Measurements from ENCODE around the gene OR4K2. TPM values are rescaled to one million over a fixed set of nuclear protein-coding genes. Genes with fewer than 3 reads are reported as not detected.

The OR4K2 gene
- total RNA-seq, 4 donors from 2014 or later: not detected

DNA sequence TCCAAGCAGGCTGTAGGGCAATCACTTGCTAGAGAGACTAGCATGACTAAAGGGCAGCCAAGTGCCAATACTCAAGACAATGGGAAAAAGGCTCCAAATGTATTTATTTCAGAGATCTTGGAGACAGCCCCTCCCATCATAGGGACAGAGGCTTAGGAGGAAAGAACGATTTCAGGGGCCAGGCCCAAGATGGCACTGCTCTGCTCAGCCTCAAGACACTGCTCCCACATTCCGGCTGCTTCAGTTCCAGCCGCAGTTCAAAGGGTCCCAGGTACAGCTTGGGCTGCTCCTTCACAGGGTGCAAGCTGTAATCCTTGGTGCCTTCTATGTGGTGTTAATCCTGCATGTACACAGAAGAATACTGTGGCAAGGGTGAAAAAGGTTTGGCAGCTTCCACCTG, 26.1 kb downstream of the OR4K2 start:
- WGBS: 53% methylated on average over 3 of the region's 3 CpGs
- no peak overlapping the region for H3K27ac ChIP-seq (replicated peaks in 1 of 4)
- H3K36me3 ChIP-seq: no peaks in the 10 kb centered on the region
- peaks cover 0 to 3% (median 0%) of the 10 kb centered on the region in 4 donors for H3K27me3 ChIP-seq
- no peak for DNase-seq (ENCODE audit: extremely low spot score)
- TF ChIP-seq POLR2AphosphoS5 (IDR thresholded peaks at IDR 0.05): no peak
- no peak for TF ChIP-seq EP300 (IDR thresholded peaks at IDR 0.05)
- TF ChIP-seq, protein P1, sequence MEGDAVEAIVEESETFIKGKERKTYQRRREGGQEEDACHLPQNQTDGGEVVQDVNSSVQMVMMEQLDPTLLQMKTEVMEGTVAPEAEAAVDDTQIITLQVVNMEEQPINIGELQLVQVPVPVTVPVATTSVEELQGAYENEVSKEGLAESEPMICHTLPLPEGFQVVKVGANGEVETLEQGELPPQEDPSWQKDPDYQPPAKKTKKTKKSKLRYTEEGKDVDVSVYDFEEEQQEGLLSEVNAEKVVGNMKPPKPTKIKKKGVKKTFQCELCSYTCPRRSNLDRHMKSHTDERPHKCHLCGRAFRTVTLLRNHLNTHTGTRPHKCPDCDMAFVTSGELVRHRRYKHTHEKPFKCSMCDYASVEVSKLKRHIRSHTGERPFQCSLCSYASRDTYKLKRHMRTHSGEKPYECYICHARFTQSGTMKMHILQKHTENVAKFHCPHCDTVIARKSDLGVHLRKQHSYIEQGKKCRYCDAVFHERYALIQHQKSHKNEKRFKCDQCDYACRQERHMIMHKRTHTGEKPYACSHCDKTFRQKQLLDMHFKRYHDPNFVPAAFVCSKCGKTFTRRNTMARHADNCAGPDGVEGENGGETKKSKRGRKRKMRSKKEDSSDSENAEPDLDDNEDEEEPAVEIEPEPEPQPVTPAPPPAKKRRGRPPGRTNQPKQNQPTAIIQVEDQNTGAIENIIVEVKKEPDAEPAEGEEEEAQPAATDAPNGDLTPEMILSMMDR (IDR thresholded peaks at IDR 0.05): no peak
- TF ChIP-seq POLR2A (IDR thresholded peaks at IDR 0.05; ENCODE audit: low read depth): no peak
- H3K4me3 ChIP-seq: no peak overlapping the region
- intact Hi-C loops (cut with DNase I): no loop called here
- H3K4me1 ChIP-seq: no peaks in the 10 kb centered on the region
- H3K9me3 ChIP-seq: peaks cover 0 to 20% (median 5%) of the 10 kb centered on the region in 4 donors

DNA sequence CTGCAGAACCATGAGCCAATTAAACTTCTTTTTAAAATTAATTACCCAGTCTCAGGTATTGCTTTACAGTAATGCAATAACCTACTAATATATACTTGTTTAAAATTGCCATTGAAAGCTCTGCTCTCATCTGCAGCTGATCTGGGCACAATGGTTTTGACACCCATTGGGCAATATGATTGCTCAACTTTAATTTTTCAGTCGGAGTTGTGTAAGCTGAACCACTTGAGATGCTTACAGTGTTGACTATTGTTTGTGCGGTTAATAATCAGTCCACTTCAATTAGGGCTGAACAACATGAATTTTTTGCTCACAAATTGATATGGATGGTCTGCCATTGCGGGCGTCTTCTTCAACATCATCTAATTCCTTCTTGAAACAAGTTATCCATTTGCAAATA, 27.5 kb downstream of the OR4K2 start:
- intact Hi-C loops (cut with DNase I): no loop called here
- peaks cover 0 to 3% (median 0%) of the 10 kb centered on the region in 4 donors for H3K27me3 ChIP-seq
- 81% methylated on average over 4 of the region's 4 CpGs for WGBS

DNA sequence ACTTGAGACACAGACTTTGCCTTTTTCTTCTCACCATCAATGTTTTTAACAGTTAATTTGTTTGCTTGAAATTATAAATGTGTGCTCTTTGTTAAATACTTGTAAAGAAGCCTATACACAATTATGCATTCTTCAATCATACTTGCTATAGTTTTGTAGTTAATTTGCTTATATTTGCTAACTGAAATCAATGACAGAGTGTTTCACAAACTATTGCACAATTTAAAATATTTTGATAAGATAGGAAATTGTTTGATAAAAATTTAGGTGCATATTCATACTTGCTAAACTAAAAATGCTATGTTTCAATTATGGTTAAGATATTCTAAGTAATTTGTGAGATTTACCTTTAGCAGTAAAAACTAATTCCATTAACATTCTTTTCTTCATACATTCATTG, 31.7 kb downstream of the OR4K2 start:
- Histone ChIP-seq H3K4me1 (no peaks in the 10 kb centered on the region), H3K27me3 (peaks cover 0 to 5% (median 0%) of the 10 kb centered on the region in 4 donors), H3K9me3 (peaks cover 0 to 5% (median 1%) of the 10 kb centered on the region in 4 donors), H3K27ac (replicated peaks in 1 of 4) (no peak overlapping the region), H3K36me3 (no peaks in the 10 kb centered on the region), H3K4me3 (no peak overlapping the region)
- no peak for DNase-seq (ENCODE audit: extremely low spot score)
- intact Hi-C loops (cut with DNase I): no loop called here
- no peak for TF ChIP-seq EP300 (IDR thresholded peaks at IDR 0.05)
- TF ChIP-seq, protein P1 (IDR thresholded peaks at IDR 0.05): no peak
- no peak for TF ChIP-seq POLR2A (IDR thresholded peaks at IDR 0.05; ENCODE audit: low read depth)
- no peak for TF ChIP-seq POLR2AphosphoS5 (IDR thresholded peaks at IDR 0.05)

More for the DNA sequence above, 27.5 kb downstream of the OR4K2 start:
- TF ChIP-seq, protein P1 (IDR thresholded peaks at IDR 0.05): no peak
- TF ChIP-seq POLR2AphosphoS5 (IDR thresholded peaks at IDR 0.05): no peak
- no peak for TF ChIP-seq POLR2A (IDR thresholded peaks at IDR 0.05; ENCODE audit: low read depth)
- no peak for TF ChIP-seq EP300 (IDR thresholded peaks at IDR 0.05)
- Histone ChIP-seq H3K4me3 (no peak overlapping the region), H3K36me3 (no peaks in the 10 kb centered on the region), H3K27ac (replicated peaks in 1 of 4) (no peak overlapping the region), H3K9me3 (peaks cover 0 to 5% (median 1%) of the 10 kb centered on the region in 4 donors), H3K4me1 (no peaks in the 10 kb centered on the region)
- no peak for DNase-seq (ENCODE audit: extremely low spot score)

DNA sequence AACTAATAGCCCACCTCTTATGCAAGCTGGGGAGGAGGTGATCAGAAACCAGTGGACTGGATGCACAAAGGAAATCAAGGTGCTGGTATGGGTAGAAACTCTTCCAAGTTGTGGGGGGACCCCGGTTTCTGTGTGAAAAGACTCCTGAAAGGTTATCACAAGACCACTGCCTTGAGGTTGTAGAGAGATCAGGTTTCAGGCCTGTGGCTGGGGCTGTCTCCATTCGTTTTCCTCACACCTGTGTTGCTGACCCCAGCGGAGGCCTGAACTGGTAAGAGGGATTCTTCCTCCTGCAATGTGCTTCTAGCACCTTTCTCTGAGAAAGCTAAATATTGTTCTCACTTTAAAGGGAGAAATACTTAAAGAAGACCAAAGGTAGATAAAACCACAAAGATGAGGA, 36.2 kb downstream of the OR4K2 start:
- no peak for DNase-seq (ENCODE audit: extremely low spot score)
- no peak overlapping the region for H3K4me3 ChIP-seq
- no peak for TF ChIP-seq POLR2AphosphoS5 (IDR thresholded peaks at IDR 0.05)
- no peak for TF ChIP-seq EP300 (IDR thresholded peaks at IDR 0.05)
- TF ChIP-seq, protein P1 (IDR thresholded peaks at IDR 0.05): no peak
- no peak for TF ChIP-seq POLR2A (IDR thresholded peaks at IDR 0.05; ENCODE audit: low read depth)
- H3K27ac ChIP-seq (replicated peaks in 1 of 4): no peak overlapping the region
- no peaks in the 10 kb centered on the region for H3K4me1 ChIP-seq
- H3K27me3 ChIP-seq: peaks cover 0 to 5% (median 0%) of the 10 kb centered on the region in 4 donors
- no peaks in the 10 kb centered on the region for H3K36me3 ChIP-seq
- peaks cover 0 to 5% (median 0%) of the 10 kb centered on the region in 4 donors for H3K9me3 ChIP-seq
- intact Hi-C loops (cut with DNase I): no loop called here
- 45% methylated on average over 3 of the region's 3 CpGs for WGBS

DNA sequence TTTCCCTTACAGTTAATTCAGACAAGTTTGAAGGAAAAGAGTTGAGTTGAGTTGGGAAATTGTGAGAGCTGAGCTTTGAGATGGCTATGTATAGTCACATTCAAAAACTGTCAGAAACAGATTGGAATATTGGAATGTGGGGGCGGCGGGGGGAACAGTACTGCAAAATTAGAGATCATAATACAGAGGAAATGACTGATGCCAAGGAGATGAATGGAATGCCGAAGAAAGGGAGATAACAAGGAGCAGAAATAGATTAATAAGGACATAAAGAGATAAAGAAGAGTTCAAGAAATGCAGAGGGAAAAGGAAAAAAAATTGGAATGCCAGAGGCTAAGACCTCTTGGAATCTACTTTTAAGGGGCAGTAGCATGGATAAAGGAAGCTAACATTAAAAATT, 42.3 kb downstream of the OR4K2 start:
- DNase-seq (ENCODE audit: extremely low spot score): no peak
- no peak overlapping the region for H3K27ac ChIP-seq (replicated peaks in 1 of 4)
- H3K27me3 ChIP-seq: no peaks in the 10 kb centered on the region
- no peak for TF ChIP-seq EP300 (IDR thresholded peaks at IDR 0.05)
- no peak for TF ChIP-seq POLR2AphosphoS5 (IDR thresholded peaks at IDR 0.05)
- H3K4me3 ChIP-seq: no peak overlapping the region
- H3K9me3 ChIP-seq: no peaks in the 10 kb centered on the region
- H3K36me3 ChIP-seq: no peaks in the 10 kb centered on the region
- 74% methylated on average over 3 of the region's 3 CpGs for WGBS
- H3K4me1 ChIP-seq: no peaks in the 10 kb centered on the region
- intact Hi-C loops (cut with DNase I): no loop called here
